Neuronal stem cell (in vitro differentiated cells): ENCODE results near the gene SLC6A1.
A peak's percentile ranks its signal among the peaks of the same experiment; 100 is the strongest.

Source experiments
- DNase-seq: peaks from one replicate; pipeline ENCODE4 v3.0.0-alpha.2; 2013; ENCODE audit warnings: low spot score
- H2AFZ ChIP-seq: one replicate; pipeline ENCODE4 v1.6.1; 2013; ENCODE audit warnings: mild to moderate bottlenecking, low read length, inconsistent platforms
- H2AK5ac ChIP-seq: 2 replicates; pipeline ENCODE4 v1.6.1; 2013; ENCODE audit warnings: low read depth, mild to moderate bottlenecking, inconsistent platforms, low read length, moderate library complexity, mixed read lengths
- H2BK120ac ChIP-seq: 2 replicates; pipeline ENCODE4 v1.6.1; 2013; ENCODE audit warnings: low read depth, mild to moderate bottlenecking, inconsistent platforms, low read length, moderate library complexity, mixed read lengths
- H2BK12ac ChIP-seq: one replicate; pipeline ENCODE4 v1.6.1; 2013; ENCODE audit warnings: low read length, inconsistent platforms
- H2BK15ac ChIP-seq: 2 replicates; pipeline ENCODE4 v1.6.1; 2013; ENCODE audit warnings: mild to moderate bottlenecking, low read length, inconsistent platforms, mixed read lengths
- H2BK5ac ChIP-seq: one replicate; pipeline ENCODE4 v1.6.1; 2013; ENCODE audit warnings: inconsistent platforms, mild to moderate bottlenecking, low read length, moderate library complexity
- H3K14ac ChIP-seq: one replicate; pipeline ENCODE4 v1.6.1; 2013; ENCODE audit warnings: low read length, inconsistent platforms
- H3K18ac ChIP-seq: 2 replicates; pipeline ENCODE4 v1.6.1; 2013; ENCODE audit warnings: low read length, inconsistent platforms
- H3K23ac ChIP-seq: 2 replicates; pipeline ENCODE4 v1.6.1; 2013; ENCODE audit warnings: low read depth, mild to moderate bottlenecking, mixed read lengths, low read length, inconsistent platforms; ENCODE audit not compliant: poor library complexity
- H3K27ac ChIP-seq: replicated peaks from 3 replicates; pipeline ENCODE4 v1.5.1; 2013; ENCODE audit warnings: low read length, inconsistent platforms
- H3K27me3 ChIP-seq, 3 experiments: 2 replicates each; pipeline ENCODE4 v1.6.1; 2013; ENCODE audit warnings: low read length in 3 of 3, mild to moderate bottlenecking in 2 of 3, inconsistent platforms in 1 of 3, low read depth in 1 of 3, mixed read lengths in 1 of 3, moderate library complexity in 1 of 3; ENCODE audit not compliant: control insufficient read depth in 3 of 3, insufficient read depth in 3 of 3
- H3K36me3 ChIP-seq, 2 donors: replicated peaks in 1 of 2; 2 replicates each; pipeline ENCODE4 v1.6.1; 2013; ENCODE audit warnings: low read length in 2 of 2; ENCODE audit not compliant: control insufficient read depth in 2 of 2, insufficient read depth in 2 of 2
- H3K4ac ChIP-seq: 2 replicates; pipeline ENCODE4 v1.6.1; 2013; ENCODE audit warnings: inconsistent platforms, mild to moderate bottlenecking, low read length, moderate library complexity
- H3K4me1 ChIP-seq, 2 donors: 1 replicate in 1 of 2; 2 replicates in 1 of 2; pipeline ENCODE4 v1.6.1; 2013; ENCODE audit warnings: low read length in 2 of 2, low read depth in 1 of 2; ENCODE audit not compliant: control insufficient read depth in 2 of 2, insufficient read depth in 1 of 2
- H3K4me2 ChIP-seq: one replicate; pipeline ENCODE4 v1.6.1; 2013; ENCODE audit warnings: mild to moderate bottlenecking, low read length, inconsistent platforms; ENCODE audit not compliant: insufficient read depth, poor library complexity, severe bottlenecking
- H3K4me3 ChIP-seq, 2 donors: 2 replicates each; pipeline ENCODE4 v1.5.1; 2013; ENCODE audit warnings: low read length in 2 of 2, mild to moderate bottlenecking in 2 of 2, inconsistent platforms in 1 of 2, moderate library complexity in 1 of 2
- H3K79me1 ChIP-seq: one replicate; pipeline ENCODE4 v1.6.1; 2013; ENCODE audit warnings: low read depth, mild to moderate bottlenecking, inconsistent platforms, low read length, moderate library complexity
- H3K9ac ChIP-seq: one replicate; pipeline ENCODE4 v1.6.1; 2013; ENCODE audit warnings: mild to moderate bottlenecking, low read depth, low read length, inconsistent platforms; ENCODE audit not compliant: poor library complexity
- H3K9me3 ChIP-seq, 2 donors: replicated peaks in 1 of 2; 2 replicates each; pipeline versions ENCODE3 to v1.6.1; 2013; ENCODE audit warnings: low read length in 2 of 2, mild to moderate bottlenecking in 2 of 2, inconsistent platforms in 1 of 2, low read depth in 1 of 2, mixed read lengths in 1 of 2, moderate library complexity in 1 of 2; ENCODE audit not compliant: control insufficient read depth in 2 of 2, insufficient read depth in 1 of 2
- H4K8ac ChIP-seq: one replicate; pipeline ENCODE4 v1.6.1; 2013; ENCODE audit warnings: low read depth, mild to moderate bottlenecking, inconsistent platforms, low read length, moderate library complexity
- H4K91ac ChIP-seq: one replicate; pipeline ENCODE4 v1.6.1; 2013; ENCODE audit warnings: low read length, low read depth, mild to moderate bottlenecking, inconsistent platforms; ENCODE audit not compliant: poor library complexity
- WGBS, 2 donors: extraction: QIAGEN DNeasy Blood & Tissue Kit; methylation state at CpG; one replicate each; pipeline ENCODE4 v1.1.7; 2013; ENCODE audit warnings: missing lambda C conversion rate in 2 of 2, mixed read lengths in 1 of 2; ENCODE audit not compliant: insufficient read length in 2 of 2, insufficient replicate concordance in 1 of 2; ENCODE audit errors: extremely low coverage in 2 of 2; 5-methylcytosine and 5-hydroxymethylcytosine counted together

Gene SLC6A1

GRCh38 chr3:10948326-10948725 is 44.2 kb upstream of the SLC6A1 start:
- Histone ChIP-seq H3K4ac (no peak overlapping the region), H4K91ac (no peak overlapping the region), H2AK5ac (peak overlapping the region; percentile 26), H3K4me3 (no peak overlapping the region), H2BK15ac (no peak overlapping the region), H3K18ac (no peak overlapping the region), H3K9ac (no peak overlapping the region), H2BK120ac (no peak overlapping the region), H3K4me2 (no peak overlapping the region), H2BK5ac (no peak overlapping the region), H2AFZ (no peak overlapping the region), H3K27ac (no peak overlapping the region), H4K8ac (no peak overlapping the region), H3K4me1 (peaks cover 0 to 2% of the 10 kb centered on the region in 2 donors), H3K36me3 (no peaks in the 10 kb centered on the region), H3K9me3 (no peaks in the 10 kb centered on the region), H3K23ac (no peak overlapping the region), H2BK12ac (no peak overlapping the region), H3K14ac (no peak overlapping the region), H3K27me3 (no peaks in the 10 kb centered on the region), H3K79me1 (no peaks in the 10 kb centered on the region)
- no CpG with 5 or more reads among the region's 6 CpGs for WGBS, 2 donors
- DNase-seq, result no peak

GRCh38 chr3:10949197-10949596 is 43.4 kb upstream of the SLC6A1 start:
- no peaks in the 10 kb centered on the region for H3K79me1 ChIP-seq
- H3K27ac ChIP-seq, result no peak overlapping the region

GRCh38 chr3:10950476-10951294 is 41.9 kb upstream of the SLC6A1 start:
- H2BK12ac ChIP-seq, result no peak overlapping the region
- DNase-seq, result no peak
- no peak overlapping the region for H3K14ac ChIP-seq
- no peak overlapping the region for H2BK15ac ChIP-seq
- H3K9me3 ChIP-seq, result peaks cover 0 to 2% of the 10 kb centered on the region in 2 donors
- peak overlapping the region; percentile 47 for H2AK5ac ChIP-seq
- no peak overlapping the region for H2BK120ac ChIP-seq
- no peak overlapping the region for H3K4me2 ChIP-seq
- H3K4me3 ChIP-seq, result no peak overlapping the region
- no peak overlapping the region for H2AFZ ChIP-seq
- H2BK5ac ChIP-seq, result no peak overlapping the region
- H3K27me3 ChIP-seq, result peaks cover 0 to 4% (median 0%) of the 10 kb centered on the region in 3 experiments
- H3K36me3 ChIP-seq, result no peaks in the 10 kb centered on the region
- H3K4me1 ChIP-seq, result peaks cover 0 to 2% of the 10 kb centered on the region in 2 donors
- H3K79me1 ChIP-seq, result no peaks in the 10 kb centered on the region
- no peak overlapping the region for H3K9ac ChIP-seq
- H4K91ac ChIP-seq, result no peak overlapping the region
- no peak overlapping the region for H3K27ac ChIP-seq
- no peak overlapping the region for H3K4ac ChIP-seq
- H3K18ac ChIP-seq, result no peak overlapping the region
- H3K23ac ChIP-seq, result no peak overlapping the region
- WGBS, 2 donors, result no CpG with 5 or more reads among the region's 12 CpGs
- no peak overlapping the region for H4K8ac ChIP-seq

More at GRCh38 chr3:10949197-10949596, 43.4 kb upstream of the SLC6A1 start:
- no CpG with 5 or more reads among the region's 19 CpGs for WGBS, 2 donors
- Histone ChIP-seq H2AK5ac (no peak overlapping the region), H3K4me1 (peaks cover 0 to 2% of the 10 kb centered on the region in 2 donors), H3K4me3 (no peak overlapping the region), H4K91ac (no peak overlapping the region), H3K36me3 (no peaks in the 10 kb centered on the region), H2BK15ac (no peak overlapping the region), H2BK120ac (no peak overlapping the region), H3K23ac (no peak overlapping the region), H2AFZ (no peak overlapping the region), H3K4me2 (no peak overlapping the region), H3K27me3 (no peaks in the 10 kb centered on the region), H3K4ac (no peak overlapping the region), H2BK5ac (no peak overlapping the region), H4K8ac (no peak overlapping the region), H3K14ac (peak overlapping the region; percentile 25), H2BK12ac (no peak overlapping the region), H3K18ac (no peak overlapping the region), H3K9me3 (no peaks in the 10 kb centered on the region), H3K9ac (no peak overlapping the region)
- DNase-seq, result no peak

- H3K4me1 ChIP-seq, result peaks cover 0 to 2% of the 10 kb centered on the region in 2 donors
Observed at GRCh38 chr3:10951295-10951926, 41.1 kb upstream of the SLC6A1 start.

More at GRCh38 chr3:10951295-10951926, 41.1 kb upstream of the SLC6A1 start:
- H3K18ac ChIP-seq, result no peak overlapping the region
- H2AK5ac ChIP-seq, result no peak overlapping the region
- peaks cover 0 to 12% (median 0%) of the 10 kb centered on the region in 3 experiments for H3K27me3 ChIP-seq
- no peak overlapping the region for H2AFZ ChIP-seq
- no peak overlapping the region for H3K14ac ChIP-seq
- no peak overlapping the region for H2BK5ac ChIP-seq
- no peak overlapping the region for H3K4me3 ChIP-seq
- WGBS, 2 donors, result no CpG with 5 or more reads among the region's 7 CpGs
- H2BK120ac ChIP-seq, result no peak overlapping the region
- H2BK15ac ChIP-seq, result no peak overlapping the region
- H3K27ac ChIP-seq, result no peak overlapping the region
- DNase-seq, result no peak
- H3K9me3 ChIP-seq, result peaks cover 0 to 2% of the 10 kb centered on the region in 2 donors
- no peak overlapping the region for H3K9ac ChIP-seq
- H3K4me2 ChIP-seq, result no peak overlapping the region
- H2BK12ac ChIP-seq, result no peak overlapping the region
- H3K36me3 ChIP-seq, result no peaks in the 10 kb centered on the region
- no peak overlapping the region for H3K4ac ChIP-seq
- H4K91ac ChIP-seq, result no peak overlapping the region
- no peaks in the 10 kb centered on the region for H3K79me1 ChIP-seq
- H3K23ac ChIP-seq, result no peak overlapping the region
- H4K8ac ChIP-seq, result no peak overlapping the region
